GM12865 (cell line): ENCODE measurements around the gene MAML3.

Experiments used
- DNase-seq: peaks from one replicate; pipeline ENCODE4 v3.0.0; 2010; ENCODE audit warnings: low read depth
- H3K4me3 ChIP-seq: 2 replicates; pipeline ENCODE4 v1.5.1; 2011; ENCODE audit warnings: mild to moderate bottlenecking, low read depth, low read length, control low read depth
- TF ChIP-seq, protein P1 (sequence below): IDR thresholded peaks from 2 replicates; pipeline ENCODE4 v1.5.1; 2011; ENCODE audit warnings: low read length, control low read depth, low read depth, inconsistent platforms; ENCODE audit not compliant: insufficient read depth; ENCODE audit errors: missing control alignments

MAML3 gene

DNA sequence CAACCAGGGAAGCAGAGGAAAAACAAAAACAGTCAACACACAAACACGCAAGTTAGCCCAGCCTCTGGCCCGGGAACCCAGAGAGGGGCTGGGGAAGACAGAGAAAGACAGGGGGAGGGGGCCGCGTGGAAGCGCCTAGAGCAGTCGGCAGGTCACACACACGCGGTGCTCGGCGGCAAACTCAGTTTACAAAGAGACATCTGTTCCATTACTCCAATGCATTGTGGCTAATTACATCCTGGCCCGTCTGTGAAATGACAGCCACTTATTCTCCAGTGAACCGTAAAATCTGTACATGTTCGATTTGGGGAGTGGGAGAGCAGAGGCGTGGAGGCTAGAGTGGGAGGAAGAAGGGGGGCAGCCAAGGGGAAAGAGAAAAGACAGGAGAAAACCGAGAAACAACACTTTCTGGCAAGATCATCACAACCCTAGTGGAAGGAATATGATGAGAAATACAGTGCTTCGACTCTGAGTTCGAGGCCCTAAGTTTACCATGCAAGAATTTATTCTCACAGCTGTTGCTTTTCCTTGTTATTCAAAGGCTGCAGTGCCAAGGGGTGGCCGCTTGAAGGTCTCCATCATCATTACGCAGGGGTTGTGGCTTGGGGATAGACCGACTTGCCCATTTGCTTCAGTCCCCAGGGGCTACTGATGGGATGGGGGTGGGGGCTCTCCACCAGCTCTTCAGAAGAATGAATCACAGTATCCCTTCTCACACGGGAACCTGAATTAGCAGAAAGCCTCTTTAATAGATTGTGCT, 320.7 kb downstream of the MAML3 start:
- no peak overlapping the region for H3K4me3 ChIP-seq
- no peak for DNase-seq
- TF ChIP-seq, protein P1, sequence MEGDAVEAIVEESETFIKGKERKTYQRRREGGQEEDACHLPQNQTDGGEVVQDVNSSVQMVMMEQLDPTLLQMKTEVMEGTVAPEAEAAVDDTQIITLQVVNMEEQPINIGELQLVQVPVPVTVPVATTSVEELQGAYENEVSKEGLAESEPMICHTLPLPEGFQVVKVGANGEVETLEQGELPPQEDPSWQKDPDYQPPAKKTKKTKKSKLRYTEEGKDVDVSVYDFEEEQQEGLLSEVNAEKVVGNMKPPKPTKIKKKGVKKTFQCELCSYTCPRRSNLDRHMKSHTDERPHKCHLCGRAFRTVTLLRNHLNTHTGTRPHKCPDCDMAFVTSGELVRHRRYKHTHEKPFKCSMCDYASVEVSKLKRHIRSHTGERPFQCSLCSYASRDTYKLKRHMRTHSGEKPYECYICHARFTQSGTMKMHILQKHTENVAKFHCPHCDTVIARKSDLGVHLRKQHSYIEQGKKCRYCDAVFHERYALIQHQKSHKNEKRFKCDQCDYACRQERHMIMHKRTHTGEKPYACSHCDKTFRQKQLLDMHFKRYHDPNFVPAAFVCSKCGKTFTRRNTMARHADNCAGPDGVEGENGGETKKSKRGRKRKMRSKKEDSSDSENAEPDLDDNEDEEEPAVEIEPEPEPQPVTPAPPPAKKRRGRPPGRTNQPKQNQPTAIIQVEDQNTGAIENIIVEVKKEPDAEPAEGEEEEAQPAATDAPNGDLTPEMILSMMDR = no peak

DNA sequence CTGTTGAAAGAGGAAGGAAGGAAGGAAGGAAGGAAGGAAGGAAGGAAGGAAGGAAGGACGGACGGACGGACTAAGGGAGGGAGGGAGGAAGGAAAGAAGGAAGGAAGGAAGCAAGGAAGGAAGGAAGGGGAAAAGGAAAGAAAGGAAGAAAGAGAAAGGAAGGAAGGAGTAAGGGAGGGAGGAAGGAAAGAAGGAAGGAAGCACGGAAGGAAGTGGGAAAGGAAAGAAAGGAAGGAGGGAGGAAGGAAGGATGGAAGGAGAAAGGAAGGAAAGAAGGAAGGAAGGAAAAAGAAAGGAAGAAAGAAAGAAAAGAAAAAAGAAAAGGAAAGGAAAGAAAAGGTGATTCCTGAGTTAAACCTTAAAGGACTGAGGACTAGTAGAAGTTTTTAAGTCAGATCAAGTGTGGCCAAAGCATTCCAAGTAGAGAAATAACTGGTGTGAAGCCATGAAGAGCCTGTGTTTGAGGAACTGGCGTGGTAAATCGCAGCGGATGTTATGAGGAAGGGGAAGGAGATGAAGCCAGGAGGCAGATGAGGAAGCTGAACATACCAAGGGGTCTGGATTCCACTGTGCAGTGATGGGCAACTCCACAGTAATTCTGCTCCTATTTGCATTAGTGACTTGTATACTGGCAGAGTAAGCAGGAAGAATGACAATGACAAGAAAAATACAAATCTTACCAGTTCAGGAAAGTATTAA, 324.9 kb downstream of the MAML3 start:
- TF ChIP-seq, protein P1 = no peak
- no peak for DNase-seq
- no peak overlapping the region for H3K4me3 ChIP-seq

DNA sequence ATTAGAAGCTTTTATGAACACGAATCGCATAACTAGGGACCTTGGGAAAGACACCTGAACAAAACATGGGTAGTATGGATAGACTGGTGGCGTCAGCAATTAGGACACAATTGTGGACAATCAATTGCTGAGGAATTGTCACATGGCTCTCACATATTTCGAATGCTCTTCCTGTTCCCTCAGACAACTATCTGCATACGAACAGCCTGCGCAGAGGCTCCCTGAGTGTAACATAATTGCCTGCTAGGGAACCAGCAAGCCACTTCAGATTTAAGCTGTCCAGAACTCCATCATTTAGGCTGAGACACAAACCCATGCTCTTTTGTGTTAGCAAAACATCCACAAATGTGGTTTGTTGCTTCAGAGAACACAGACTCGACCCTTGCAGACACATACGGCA, 327.6 kb downstream of the MAML3 start:
- TF ChIP-seq, protein P1 = no peak
- DNase-seq = no peak
- no peak overlapping the region for H3K4me3 ChIP-seq

DNA sequence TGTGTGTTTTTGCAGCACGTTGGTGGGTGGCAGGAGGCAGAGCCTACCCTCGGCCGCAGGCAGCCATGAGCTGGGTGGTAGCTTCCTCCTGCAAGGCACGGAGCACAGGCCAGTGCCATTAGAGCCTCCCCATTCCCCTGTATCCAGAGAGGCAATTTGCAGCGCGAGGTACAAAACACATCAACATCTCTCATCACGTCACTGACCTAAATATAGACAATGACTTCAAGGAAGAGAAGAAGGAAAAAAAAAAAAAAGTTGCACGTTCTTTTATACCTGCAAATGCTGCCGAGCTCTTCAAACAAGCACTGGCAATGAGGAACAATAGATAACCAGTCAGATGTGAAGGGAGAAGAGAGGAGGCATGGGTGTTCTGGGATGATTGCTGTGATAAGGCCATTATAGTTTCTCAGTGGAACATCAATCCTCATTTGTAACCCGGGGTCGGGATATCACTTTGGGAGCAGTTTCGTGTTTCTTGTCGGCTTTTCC, 328.4 kb downstream of the MAML3 start:
- H3K4me3 ChIP-seq = no peak overlapping the region
- TF ChIP-seq, protein P1 = no peak
- DNase-seq = no peak

DNA sequence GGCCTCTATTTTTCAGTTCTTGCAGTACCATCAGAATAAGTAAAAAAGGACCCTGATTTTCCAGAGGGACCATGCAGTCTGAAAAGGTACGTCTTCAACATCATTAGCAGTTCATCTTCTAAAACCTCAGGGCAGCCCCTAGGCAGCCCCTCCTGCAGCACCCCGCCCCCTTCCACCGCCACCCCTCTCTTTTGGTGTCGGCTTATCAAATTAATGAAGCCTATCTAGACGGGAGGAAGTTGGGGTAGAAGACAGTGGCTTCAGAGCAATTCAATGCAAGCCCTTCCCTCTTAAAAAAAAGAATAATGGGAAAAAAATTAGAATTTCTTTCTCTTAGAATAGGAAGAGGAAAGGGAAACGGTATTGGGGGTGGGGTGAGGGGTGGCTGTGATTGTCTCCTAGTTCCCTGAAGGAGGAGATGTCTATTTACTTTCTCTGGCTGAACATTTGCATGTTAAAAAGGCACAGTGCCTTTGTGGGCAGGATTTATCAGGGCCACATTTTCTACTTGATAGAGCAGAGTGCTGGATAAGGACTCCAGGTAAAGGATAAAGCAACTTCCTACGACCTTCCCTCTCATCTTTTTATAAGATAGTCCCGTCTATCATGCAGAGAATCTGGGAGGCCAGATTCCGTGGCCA, 329.0 kb downstream of the MAML3 start:
- no peak overlapping the region for H3K4me3 ChIP-seq
- no peak for DNase-seq
- TF ChIP-seq, protein P1 = no peak

DNA sequence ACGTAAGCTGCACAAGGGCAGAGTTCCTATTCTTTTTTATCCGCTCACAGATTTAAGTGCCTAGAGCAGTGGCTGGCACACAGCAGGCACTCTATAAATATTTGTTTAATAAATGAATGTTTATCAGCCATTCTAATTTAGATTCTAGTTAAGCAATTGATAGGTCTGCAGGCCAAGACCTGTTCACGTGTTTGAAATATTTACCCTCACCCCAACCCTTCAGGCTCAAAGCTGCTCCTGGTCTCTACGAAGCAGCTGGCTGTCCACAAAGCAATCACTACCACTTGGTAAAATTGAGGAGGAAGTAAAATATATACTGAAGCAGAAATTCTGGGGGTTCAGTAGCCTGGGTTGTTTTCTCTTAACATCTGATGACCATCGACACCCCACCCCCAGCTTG, 330.2 kb downstream of the MAML3 start:
- no peak overlapping the region for H3K4me3 ChIP-seq
- DNase-seq = no peak
- TF ChIP-seq, protein P1 = no peak
